ENCODE results near the gene KRT77.

DNA sequence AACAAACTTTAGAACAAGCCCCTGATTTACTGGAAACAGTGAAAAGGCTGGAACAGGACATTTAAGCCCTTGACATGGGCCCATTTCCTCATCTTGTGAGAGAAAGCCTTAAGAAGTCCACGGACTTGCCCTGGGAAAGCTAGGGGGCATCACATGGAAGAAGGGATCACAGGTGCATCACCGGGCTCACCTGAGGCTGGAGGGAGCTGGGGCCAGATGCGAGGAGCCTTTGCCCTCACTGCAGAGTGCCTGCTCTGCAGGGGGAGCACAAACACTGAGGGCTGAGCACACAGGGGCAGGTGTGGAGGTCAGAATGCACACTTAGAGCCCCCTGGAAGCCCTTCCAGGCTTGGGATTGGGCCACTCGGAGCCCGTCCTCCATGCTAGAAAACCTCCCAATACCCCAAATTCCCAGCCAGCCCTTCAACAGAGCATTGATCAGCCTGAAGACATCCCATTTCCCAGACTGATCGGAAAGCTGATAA lies 17.9 kb downstream of the KRT77 start:
- no peak for TF ChIP-seq EZH2phosphoT487 (IDR thresholded peaks at IDR 0.05; ENCODE audit: borderline replicate concordance, low read depth, low read length)
- no peak for TF ChIP-seq CTCF (conservative IDR thresholded peaks at IDR 0.05; ENCODE audit: low read length)

Data from OCI-LY7 (cell line).